Measurements from ENCODE around the gene NKX6-1. TPM values are rescaled to one million over a fixed set of nuclear protein-coding genes. Genes with fewer than 3 reads are reported as not detected.

Gene NKX6-1
- total RNA-seq, 4 donors from 2014 or later, result 0.66 to 10.5 (median 2.0) TPM

DNA sequence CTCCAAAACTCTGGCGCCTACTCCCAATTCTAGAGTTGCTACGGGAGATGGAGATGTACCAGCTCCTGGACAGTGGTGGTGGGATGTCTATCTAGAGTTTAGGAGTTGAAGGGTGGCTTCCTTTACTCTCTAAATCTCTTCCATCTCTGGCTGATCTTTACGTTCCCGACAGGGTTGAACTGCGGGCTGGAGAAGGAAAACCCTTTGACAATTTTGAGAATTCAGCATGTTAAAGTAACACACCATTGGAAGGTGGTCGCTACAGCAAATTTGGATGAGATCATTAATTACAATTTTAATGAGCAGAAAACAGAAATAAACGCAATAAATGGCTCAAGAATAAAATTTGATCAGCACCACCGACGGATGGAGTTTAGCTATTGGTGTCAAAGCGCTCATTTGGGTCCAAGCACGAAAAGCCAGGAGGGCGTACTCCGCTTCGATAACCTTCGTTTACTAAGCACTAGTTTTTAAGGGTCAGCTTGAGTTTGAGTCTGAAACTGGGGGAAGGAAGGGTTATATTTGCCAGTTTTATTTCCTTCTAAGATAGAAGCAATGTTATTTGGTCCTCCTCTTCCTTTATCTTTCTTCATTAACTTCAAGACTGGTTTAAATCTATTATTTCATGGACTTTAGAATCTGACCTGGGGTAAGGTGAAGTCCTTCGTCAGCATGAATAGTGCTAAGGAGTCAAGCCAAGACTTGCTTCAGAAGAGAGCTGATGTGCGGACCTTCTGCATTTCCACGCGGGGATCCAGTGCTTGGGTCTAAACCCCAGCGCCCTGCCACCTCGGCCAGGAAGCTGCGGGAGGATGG lies 1.5 kb upstream of the NKX6-1 start:
- peak overlapping the region in 3 of 4 donors; percentile 57 to 71 (median 63) for H3K4me3 ChIP-seq
- intact Hi-C loops (cut with DNase I), result no loop called here
- 19 to 30% methylated on average over 17 to 22 of the region's 22 CpGs for WGBS, 2 donors

DNA sequence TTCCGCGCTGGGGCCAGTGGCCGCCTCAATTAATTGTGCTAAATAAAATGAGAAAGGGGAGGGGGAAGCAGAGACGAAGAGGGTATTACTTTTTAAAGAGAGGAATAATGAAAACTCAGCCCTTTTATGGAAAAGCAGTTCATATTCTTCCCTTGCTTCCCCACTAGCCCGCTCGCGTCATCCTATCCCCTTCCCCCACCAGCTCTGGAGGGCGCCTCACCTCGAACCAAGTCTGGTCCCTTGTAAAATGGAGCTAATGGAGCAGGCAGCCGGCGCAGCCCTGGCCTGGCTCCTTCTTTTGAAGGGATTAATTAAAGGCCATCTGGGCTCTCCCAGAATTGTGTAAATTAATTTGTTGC lies 511 bp upstream of the NKX6-1 start:
- Histone ChIP-seq H3K4me3 (peak overlapping the region; percentile 37 to 71 (median 60)), H3K27ac (peak overlapping the region; percentile 57 to 92 (median 88)), H3K4me1 (peaks cover 9 to 51% (median 21%) of the 10 kb centered on the region in 3 donors), H3K9me3 (no peaks in the 10 kb centered on the region), H3K36me3 (no peaks in the 10 kb centered on the region), H3K27me3 (peaks cover 8 to 100% (median 36%) of the 10 kb centered on the region in 4 donors)
- intact Hi-C loops (cut with DNase I), result no loop called here
- 4 to 14% methylated on average over 9 to 10 of the region's 11 CpGs for WGBS, 2 donors
- no peak for DNase-seq
- TF ChIP-seq POLR2A (IDR thresholded peaks at IDR 0.05), result peak in 1 of 4 donors; percentile 26
- TF ChIP-seq, protein P1, sequence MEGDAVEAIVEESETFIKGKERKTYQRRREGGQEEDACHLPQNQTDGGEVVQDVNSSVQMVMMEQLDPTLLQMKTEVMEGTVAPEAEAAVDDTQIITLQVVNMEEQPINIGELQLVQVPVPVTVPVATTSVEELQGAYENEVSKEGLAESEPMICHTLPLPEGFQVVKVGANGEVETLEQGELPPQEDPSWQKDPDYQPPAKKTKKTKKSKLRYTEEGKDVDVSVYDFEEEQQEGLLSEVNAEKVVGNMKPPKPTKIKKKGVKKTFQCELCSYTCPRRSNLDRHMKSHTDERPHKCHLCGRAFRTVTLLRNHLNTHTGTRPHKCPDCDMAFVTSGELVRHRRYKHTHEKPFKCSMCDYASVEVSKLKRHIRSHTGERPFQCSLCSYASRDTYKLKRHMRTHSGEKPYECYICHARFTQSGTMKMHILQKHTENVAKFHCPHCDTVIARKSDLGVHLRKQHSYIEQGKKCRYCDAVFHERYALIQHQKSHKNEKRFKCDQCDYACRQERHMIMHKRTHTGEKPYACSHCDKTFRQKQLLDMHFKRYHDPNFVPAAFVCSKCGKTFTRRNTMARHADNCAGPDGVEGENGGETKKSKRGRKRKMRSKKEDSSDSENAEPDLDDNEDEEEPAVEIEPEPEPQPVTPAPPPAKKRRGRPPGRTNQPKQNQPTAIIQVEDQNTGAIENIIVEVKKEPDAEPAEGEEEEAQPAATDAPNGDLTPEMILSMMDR (IDR thresholded peaks at IDR 0.05), result no peak

More for the DNA sequence above, 1.5 kb upstream of the NKX6-1 start:
- Histone ChIP-seq H3K36me3 (no peaks in the 10 kb centered on the region), H3K27me3 (peaks cover 8 to 100% (median 36%) of the 10 kb centered on the region in 4 donors), H3K9me3 (no peaks in the 10 kb centered on the region), H3K27ac (peak overlapping the region; percentile 57 to 92 (median 88)), H3K4me1 (peaks cover 9 to 51% (median 21%) of the 10 kb centered on the region in 3 donors)
- TF ChIP-seq POLR2A (IDR thresholded peaks at IDR 0.05), result no peak
- TF ChIP-seq, protein P1 (IDR thresholded peaks at IDR 0.05), result no peak
- DNase-seq, result no peak

DNA sequence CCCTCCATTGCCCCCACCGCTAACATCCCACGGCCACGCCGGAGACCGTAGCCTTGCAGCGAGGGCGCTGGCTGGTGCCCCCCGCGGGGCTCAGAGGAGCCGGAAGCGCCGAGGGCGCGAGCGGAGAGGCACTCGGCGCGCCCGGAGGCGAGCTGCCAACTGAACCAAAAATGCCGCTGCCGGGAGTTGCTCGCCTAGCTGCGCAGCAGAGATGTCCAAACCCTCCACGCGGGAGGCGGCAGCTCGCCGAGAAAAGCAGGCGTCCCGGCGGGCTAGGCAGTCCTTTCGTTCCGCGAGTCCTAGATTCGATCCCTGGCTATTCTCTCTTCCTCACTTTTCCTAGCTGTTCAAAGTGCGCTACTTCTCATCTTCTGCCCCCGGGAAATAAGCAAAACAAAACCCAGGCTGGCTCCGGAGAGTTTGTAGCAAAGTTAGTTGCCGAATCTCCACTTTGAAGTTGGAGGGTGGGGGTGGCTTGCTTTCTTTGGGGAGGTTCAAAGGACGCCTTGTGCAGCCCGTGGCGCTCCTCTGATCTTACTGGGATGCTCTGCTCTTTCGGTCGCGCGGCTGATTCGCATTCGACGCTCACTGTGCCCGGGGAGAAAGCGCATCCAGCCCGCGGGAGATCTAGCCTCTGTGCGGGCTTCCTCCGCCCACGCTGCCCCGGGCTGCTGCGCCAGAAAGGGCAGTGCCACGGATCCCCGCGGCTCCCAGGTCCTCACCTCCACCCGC lies 723 bp downstream of the NKX6-1 start:
- TF ChIP-seq, protein P1 (IDR thresholded peaks at IDR 0.05), result no peak
- TF ChIP-seq POLR2A (IDR thresholded peaks at IDR 0.05), result no peak
- Histone ChIP-seq H3K27me3 (peaks cover 8 to 100% (median 35%) of the 10 kb centered on the region in 4 donors), H3K9me3 (no peaks in the 10 kb centered on the region), H3K36me3 (no peaks in the 10 kb centered on the region), H3K4me3 (peak overlapping the region; percentile 37 to 71 (median 60)), H3K27ac (peak overlapping the region; percentile 76 to 92 (median 87)), H3K4me1 (peaks cover 9 to 46% (median 22%) of the 10 kb centered on the region in 3 donors)
- no peak for DNase-seq
- WGBS, 2 donors, result 0% methylated on average over 6 to 14 of the region's 63 CpGs
- intact Hi-C loops (cut with DNase I), result no loop called here

DNA sequence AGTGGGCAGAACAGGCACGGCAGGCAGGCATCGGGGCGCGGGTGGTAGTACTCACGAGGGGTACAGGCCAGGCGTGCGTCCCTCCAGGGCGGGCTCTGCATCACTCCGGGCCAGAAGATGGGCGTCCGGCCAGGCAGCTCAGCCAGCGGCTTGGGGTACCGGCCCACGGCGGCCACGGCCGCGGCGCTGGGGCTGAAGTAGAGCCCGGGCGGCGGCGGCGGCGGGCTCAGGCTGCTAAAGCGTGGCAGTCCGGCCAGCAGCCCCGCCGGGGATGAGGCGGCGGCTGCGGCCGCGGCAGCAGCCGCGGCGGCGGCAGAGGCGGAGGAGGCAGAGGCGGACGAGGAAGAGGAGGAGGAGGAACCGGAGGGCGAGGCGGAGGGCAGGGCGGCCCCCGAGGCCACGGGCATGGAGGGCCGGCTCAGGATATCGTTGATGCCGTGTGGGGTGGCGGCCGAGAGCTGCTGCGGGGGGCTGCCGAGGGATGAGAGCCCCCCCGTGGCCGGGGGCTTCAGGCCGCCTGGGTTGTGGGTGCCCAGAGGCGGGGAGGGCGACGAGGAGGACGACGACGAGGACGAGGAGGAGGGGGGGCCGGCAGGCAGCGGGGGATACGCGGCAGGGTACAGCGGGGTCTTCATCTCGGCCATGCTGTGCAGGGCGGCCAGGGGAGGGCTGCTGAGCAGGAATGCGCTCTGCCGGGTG lies 1.4 kb downstream of the NKX6-1 start:
- H3K27me3 ChIP-seq, result peaks cover 8 to 100% (median 32%) of the 10 kb centered on the region in 4 donors
- peaks cover 12 to 53% (median 29%) of the 10 kb centered on the region in 3 donors for H3K4me1 ChIP-seq
- no peak for DNase-seq
- intact Hi-C loops (cut with DNase I), result no loop called here
- H3K27ac ChIP-seq, result peak overlapping the region; percentile 76 to 92 (median 87)
- H3K36me3 ChIP-seq, result no peaks in the 10 kb centered on the region
- no peaks in the 10 kb centered on the region for H3K9me3 ChIP-seq
- peak overlapping the region; percentile 37 to 71 (median 60) for H3K4me3 ChIP-seq
- WGBS, 2 donors, result 7% methylated on average over 20 of the region's 73 CpGs; no CpG with 5 or more reads in 1 of the 2 donors
- TF ChIP-seq POLR2A (IDR thresholded peaks at IDR 0.05), result no peak
- TF ChIP-seq, protein P1 (IDR thresholded peaks at IDR 0.05), result no peak

Data from esophagus squamous epithelium (tissue), 5 donors.